ENCODE data around the gene MDN1.
"Not testable (repeated sequence)": the region's sequence is repeated elsewhere in the genome, so short reads cannot be mapped to it uniquely, and the experiment has no call there.

Gene MDN1

GRCh38 chr6:89807581-89807980, 12.0 kb downstream of the MDN1 start:
- DNase-seq = no peak

- no peak for DNase-seq
Observed at GRCh38 chr6:89805814-89806371, 13.7 kb downstream of the MDN1 start.

- no peak for DNase-seq
Observed at GRCh38 chr6:89803271-89803670, 16.3 kb downstream of the MDN1 start.

- no peak for DNase-seq
Observed at GRCh38 chr6:89799756-89800155, 19.8 kb downstream of the MDN1 start.

- DNase-seq = no peak
Observed at GRCh38 chr6:89799096-89799495, 20.5 kb downstream of the MDN1 start.

GRCh38 chr6:89797317-89797716, 22.3 kb downstream of the MDN1 start:
- DNase-seq = no peak

- DNase-seq = no peak
Observed at GRCh38 chr6:89794324-89794723, 25.3 kb downstream of the MDN1 start.

- no peak for DNase-seq
Observed at GRCh38 chr6:89793586-89793985, 26.0 kb downstream of the MDN1 start.

- DNase-seq = peak; percentile 4
Observed at GRCh38 chr6:89792881-89793280, 26.7 kb downstream of the MDN1 start.

- no peak for DNase-seq
Observed at GRCh38 chr6:89790403-89790802, 29.2 kb downstream of the MDN1 start.

- DNase-seq = no peak
Observed at GRCh38 chr6:89789980-89790379, 29.6 kb downstream of the MDN1 start.

- no peak for DNase-seq
Observed at GRCh38 chr6:89787660-89788328, 31.8 kb downstream of the MDN1 start.

- DNase-seq = no peak
Observed at GRCh38 chr6:89786970-89787369, 32.6 kb downstream of the MDN1 start.

GRCh38 chr6:89784838-89785237, 34.8 kb downstream of the MDN1 start:
- DNase-seq = no peak

GRCh38 chr6:89783293-89783692, 36.3 kb downstream of the MDN1 start:
- DNase-seq = not testable (repeated sequence)

GRCh38 chr6:89782222-89782621, 37.4 kb downstream of the MDN1 start:
- no peak for DNase-seq

GRCh38 chr6:89781070-89782034, 38.2 kb downstream of the MDN1 start:
- no peak for DNase-seq

GRCh38 chr6:89777455-89777854, 42.1 kb downstream of the MDN1 start:
- no peak for DNase-seq

- DNase-seq = no peak
Observed at GRCh38 chr6:89776583-89777233, 42.9 kb downstream of the MDN1 start.

GRCh38 chr6:89775150-89775549, 44.4 kb downstream of the MDN1 start:
- no peak for DNase-seq

GRCh38 chr6:89769572-89769971, 50.0 kb downstream of the MDN1 start:
- no peak for DNase-seq

- DNase-seq = no peak
Observed at GRCh38 chr6:89768324-89768723, 51.3 kb downstream of the MDN1 start.

- DNase-seq = no peak
Observed at GRCh38 chr6:89763550-89763949, 56.0 kb downstream of the MDN1 start.
